ENCODE measurements around the gene MAG.
"Not testable (repeated sequence)": the region's sequence is repeated elsewhere in the genome, so short reads cannot be mapped to it uniquely, and the experiment has no call there.

Gene MAG

DNA sequence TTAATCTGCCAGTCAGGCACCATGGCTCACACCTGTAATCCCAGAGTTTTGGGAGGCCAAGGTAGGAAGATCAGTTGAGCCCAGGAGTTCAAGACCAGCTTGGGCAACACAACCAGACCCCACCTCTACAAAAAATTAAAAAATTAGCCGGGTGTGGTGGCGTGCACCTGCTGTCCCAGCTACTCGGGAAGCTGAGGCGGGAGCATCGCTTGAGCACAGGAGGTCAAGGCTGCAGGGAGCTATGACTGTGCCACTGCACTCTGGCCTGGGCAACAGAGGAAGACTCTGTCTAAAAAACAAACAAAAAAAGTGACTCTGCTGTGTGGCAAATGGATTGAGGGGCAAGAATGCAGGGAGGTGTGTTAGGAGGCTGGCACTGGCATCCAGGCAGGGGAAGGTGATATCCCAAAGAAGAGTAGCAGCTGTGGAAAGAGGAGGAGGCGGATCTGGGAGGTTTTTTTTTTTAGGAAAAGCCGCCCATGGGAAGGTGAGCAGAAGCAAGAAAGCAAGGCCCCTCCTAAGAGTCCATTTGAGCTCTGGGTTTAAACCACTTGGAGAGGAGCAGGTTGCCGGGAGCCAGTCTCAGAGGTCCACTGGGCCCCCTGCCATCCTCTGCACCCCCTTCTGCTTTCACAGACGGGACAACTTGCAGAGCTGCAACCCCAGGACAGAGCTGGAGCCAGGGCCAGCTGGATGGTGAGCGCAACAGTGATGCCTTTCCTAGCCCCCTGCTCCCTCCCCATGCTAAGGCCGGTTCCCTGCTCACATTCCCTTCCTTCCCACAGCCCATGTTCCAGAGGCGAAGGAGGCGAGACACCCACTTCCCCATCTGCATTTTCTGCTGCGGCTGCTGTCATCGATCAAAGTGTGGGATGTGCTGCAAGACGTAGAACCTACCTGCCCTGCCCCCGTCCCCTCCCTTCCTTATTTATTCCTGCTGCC lies 7.5 kb upstream of the MAG start:
- no peak for DNase-seq

DNA sequence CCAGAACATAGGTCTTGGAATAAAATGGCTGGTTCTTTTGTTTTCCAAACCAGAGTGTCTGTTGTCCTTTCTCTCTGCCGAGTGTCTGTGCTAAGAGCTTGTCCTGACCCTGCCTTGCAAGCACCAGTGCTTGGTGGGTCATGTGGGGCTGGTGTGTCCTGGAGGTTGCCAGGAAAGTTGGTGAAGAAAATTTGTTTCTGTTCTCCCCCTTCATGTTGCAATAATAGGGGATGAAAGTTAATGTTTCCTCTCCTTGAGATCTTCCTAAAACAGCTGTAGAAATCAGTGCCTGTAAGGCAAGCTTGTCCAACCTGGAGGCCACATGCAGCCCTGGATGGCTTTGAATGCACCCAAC lies 6.9 kb upstream of the MAG start:
- no peak for DNase-seq

DNA sequence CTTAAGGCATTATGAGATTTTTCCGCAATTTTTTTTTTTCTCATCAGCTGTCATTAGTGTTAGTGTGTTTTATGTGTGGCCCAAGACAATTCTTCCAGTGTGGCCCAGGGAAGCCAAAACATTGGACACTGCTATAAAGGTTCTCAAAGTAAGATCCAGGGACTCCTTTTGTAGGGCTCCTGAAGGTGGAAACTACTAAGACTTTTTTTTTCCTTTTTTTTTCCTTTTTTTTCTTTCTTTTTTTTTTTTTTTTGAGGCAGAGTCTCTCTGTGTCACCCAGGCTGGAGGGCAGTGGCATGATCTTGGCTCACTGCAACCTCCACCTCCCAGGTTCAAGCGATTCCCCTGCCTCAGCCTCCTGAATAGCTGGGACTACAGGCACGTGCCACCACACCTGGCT lies 6.5 kb upstream of the MAG start:
- DNase-seq: not testable (repeated sequence)

DNA sequence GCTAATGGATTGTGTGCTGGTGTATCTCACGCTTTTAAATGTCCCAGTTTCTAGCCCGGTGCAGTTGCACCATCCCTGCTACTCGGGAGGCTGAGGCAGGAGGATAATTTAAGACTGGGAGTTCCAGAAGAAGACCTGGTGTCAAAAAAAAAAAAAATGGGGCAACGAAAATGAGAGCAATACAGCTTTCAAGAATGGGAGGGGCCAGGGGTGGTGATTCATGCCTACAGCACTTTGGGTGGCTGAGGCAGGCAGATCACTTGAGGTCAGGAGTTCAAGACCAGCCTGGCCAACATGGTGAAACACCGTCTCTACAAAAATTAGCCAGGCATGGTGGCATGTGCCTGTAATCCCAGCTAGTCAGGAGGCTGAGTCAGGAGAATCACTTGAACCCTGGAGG lies 5.9 kb upstream of the MAG start:
- not testable (repeated sequence) for DNase-seq

DNA sequence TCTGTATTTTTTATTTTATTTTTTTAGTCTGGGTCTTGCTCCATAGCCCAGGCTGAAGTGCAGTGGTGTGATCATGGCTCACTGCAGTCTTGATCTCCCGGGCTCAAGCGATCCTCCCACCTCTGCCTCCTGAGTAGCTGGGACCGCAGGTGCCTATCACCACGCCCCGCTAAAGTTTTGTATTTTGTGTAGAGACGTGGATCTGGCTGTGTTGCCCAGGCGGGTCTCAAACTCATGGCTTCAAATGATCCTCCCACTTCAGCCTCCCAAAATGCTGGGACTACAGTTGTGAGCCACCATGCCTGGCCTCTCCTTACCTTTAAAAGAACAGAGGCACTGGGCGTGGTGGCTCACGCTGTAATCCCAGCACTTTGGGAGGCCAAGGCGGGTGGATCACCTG lies 4.2 kb upstream of the MAG start:
- DNase-seq: no peak

DNA sequence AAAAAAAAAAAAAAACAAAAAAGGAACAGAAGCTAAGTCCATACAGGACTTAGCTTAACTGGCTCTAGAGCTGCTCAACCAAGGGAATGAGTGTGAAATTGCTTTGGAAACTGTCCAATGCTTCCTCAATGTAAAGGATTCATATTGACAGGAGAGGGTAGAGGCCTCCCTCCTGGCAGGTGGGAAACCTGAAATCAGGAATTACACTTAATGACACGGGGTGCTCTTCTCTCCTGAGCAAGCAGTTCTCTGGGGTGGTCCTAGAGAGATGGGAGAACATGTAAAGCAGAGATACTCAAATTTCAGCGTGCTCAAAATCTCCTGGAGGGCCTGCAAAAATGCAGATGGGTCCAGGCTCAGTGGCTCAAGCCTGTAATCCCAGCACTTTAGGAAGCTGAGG lies 3.6 kb upstream of the MAG start:
- no peak for DNase-seq

DNA sequence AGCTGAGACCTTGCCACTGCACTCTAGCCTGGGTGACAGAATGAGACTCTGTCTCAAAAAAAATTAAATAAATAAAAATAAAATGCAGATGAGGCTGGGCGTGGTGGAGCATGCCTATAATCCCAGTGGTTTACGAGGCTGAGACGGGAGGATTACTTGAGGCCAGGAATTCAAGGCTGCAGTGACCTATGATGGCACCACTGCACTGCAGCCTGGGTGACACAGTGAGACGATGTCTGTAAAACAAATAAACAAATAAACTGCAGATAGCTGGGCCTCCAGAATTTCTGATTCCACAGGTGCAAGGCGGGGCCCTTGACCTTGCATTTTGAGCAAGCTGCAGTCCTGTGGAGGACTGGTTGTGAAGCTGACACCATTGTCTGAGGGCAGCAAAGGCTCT lies 3.1 kb upstream of the MAG start:
- DNase-seq: no peak

DNA sequence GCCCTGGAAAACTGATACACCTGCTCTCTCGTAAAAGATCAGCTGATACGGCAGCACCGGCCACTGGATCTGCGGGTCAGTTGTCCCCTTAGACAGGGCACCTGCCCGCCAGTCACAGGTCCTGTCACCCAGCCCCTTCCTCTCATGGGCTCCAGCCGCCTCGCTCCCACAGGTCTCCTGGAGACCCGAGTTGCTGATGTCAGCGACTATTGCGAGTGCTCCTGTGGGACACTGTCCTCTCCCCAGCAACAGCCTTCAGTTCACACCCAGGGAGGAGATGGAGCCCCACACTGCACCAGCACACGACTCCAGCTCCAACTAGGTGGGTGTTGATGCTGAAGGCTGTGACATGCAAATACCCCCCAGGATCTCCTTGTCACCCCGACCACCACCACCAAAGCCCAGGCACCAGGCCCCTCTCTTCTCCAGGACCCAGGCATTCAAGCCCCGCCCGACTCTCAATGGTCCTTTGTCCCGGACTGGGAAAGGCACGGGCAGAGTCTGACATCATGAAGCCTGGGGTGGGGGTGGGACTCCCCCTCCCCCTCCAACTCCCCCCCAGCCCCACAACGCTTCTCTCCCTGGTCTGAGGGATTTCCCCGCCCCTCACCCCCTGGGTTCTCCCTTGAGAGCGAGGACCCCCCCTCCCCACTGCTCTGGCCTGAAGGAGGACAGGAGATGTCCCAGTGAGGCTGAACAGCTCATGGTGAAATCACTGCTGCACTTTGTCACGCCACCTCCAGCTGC lies 1.4 kb upstream of the MAG start:
- no peak for DNase-seq

DNA sequence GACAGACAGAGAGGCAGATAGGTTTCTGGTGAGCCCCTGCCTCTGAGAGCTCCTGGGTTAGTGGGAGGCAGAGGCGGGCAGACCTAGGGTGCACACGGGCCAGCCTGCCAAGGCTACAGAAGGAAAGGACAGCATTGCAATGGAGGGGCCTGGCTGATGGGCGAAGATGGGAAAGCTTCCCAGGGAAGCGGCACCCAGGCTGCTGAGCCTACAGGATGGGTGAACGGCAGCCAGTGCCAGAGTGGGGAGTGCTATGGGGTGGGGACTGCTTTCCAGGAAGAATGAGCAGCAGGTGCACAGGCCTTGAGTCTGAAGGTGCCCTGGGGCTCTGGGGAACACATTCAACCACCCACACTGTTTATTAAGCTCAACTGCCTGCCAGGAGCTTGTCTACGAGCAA lies 702 bp upstream of the MAG start:
- DNase-seq: no peak

DNA sequence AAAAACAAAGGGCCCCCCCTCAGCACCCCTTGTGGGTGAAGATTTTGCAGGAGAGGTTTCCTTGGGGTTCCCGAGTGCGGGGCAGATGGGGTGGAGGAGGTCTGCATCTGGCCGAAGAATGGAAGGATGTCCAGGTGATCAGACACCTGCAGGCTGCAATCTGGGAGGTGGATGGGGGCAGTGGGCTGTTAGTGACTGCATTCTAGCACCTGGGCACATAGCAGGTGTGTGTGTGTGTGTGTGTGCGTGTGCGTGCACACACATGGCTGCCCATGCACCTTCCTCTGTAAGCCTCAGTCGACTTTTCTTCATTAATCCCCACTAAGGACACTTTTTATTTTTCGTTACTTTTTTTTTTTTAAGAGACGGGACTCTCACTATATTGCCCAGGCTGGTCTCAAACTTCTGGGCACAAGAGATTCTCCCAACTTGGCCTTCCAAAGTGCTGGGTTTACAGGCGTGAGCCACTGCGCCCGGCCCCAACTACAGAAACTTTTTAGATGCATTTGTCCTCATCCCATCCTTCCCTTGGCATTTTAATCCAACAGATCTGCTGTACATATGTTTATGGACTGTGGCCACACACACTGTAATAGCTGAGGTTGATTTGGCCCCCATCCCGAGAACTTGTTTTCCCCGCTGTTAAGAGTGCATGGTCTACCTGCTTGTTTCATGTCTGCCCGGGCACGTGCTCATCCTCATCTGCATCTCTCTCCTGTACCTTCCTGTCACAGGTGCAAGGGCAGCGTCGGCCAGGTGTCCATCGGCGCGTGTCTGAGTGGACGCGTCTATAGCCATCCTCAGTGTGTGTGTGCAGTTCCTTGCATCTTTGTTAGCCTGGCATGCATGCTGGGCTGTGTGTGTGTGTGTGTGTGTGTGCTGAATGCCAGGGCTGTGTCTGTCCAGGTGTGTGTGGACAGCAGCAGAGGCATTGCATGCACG lies 731 bp downstream of the MAG start:
- DNase-seq: no peak

DNA sequence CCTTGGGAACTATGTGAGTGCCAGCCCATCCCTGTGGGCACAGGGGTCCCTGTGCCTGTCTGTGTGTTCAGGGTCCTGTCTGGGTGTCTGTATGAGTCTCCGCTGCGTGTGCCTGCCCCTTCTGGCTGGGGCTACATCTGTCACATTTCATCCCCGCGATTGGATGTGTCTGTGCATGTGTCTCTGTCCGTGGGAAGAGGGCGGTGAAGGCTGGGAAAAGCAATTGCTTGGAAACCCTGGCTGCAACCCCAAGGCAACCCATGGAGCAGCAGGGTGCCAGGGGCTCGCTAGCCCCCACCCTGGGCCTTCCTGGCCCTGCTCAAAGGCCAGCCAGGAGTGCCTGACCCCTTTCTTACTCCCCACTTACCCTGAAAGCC lies 1.4 kb downstream of the MAG start:
- no peak for DNase-seq

DNA sequence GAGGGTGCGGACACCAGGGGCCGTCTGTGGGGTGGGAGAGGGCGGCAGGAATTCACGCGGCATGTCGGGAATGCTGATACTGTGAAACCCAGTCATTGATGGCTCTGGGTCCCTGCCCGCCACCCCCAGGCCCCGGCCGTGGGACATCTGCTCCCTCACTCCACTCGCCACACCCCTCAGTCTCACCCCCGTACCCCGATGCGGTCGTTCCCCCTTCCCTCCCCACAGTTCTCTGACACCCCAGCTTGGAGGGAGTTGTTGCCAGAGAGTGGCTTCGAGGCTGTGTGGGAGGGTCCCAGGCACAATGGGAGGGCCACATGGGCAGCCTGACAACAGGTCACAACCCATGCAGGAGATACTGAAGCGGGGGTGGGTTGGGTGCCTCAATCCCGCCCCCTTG lies 1.8 kb downstream of the MAG start:
- DNase-seq: no peak

DNA sequence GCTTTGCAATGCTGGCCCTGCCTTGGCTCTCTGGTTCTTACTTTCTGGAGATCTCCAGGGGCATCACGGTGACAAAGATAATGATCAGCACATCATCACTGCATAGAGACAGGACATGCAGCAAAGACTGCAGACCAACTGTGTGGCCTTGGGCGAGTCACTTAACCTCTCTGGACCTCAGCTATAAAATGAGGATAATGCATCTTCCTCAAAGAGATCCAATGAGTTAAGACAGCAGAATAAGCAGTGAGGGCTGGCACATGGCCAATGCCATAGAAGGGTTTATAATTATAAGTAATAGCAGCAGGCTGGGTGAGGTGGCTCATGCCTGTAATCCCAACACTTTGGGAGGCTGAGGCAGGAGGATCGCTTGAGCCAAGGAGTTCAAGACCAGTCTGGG lies 2.4 kb downstream of the MAG start:
- no peak for DNase-seq

DNA sequence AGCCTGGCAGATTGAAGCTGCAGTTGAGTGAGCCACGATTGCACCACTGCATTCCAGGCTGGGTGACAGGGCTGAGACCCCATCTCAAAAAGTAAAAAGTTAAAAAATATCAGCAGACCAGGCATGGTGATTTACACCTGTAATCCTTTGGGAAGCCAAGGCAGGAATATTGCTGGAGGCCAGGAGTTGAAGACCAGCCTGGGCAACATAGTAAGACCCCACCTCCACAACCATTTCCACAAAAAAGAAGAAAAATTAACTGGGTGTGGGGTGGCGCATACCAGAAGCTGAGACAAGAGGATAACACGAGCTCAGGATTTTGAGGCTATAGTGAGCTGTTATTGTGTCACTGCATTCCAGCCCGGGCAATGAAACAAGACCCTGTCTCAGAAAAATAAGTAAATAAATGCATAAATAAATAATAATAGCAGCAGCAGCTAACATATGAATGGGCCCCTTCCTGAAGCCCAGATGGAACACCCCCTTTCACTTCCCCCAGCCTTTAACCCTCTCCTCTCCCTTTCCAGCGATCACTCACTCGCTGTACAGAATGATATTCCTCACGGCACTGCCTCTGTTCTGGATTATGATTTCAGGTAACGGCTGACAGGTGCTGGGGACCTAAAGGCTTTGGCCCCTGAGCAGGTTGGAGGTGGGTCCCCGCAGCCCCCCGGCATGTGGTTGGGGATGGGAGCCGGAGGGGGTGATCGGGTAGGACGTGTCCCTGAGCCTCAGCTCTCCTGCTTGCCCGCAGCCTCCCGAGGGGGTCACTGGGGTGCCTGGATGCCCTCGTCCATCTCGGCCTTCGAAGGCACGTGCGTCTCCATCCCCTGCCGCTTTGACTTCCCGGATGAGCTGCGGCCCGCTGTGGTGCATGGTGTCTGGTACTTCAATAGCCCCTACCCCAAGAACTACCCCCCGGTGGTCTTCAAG lies 3.2 kb downstream of the MAG start:
- no peak for DNase-seq

DNA sequence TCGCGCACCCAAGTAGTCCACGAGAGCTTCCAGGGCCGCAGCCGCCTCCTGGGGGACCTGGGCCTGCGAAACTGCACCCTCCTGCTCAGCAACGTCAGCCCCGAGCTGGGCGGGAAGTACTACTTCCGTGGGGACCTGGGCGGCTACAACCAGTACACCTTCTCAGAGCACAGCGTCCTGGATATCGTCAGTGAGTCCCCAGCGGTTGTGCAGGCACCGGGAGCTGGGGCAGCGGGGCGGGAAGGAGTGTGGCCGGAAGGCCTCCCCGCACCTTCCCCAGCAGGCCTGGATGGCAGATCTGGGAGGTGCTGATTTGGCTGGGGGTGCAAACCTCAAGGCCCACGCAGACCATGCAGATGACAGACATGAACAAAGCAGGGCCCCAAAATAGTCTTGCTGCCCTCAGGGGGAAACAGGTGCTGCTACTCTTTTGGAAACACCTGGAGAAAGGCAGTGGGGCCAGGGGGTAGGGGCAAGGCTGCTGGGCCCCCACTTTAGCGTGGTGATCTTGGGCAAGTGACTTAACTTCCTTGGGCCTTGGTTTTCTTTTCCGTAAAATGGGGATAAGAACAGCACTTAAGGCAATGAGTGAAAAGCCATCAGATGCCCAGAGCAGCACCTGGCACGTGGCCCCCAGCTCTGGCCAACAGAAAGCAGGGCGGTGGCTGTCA lies 4.0 kb downstream of the MAG start:
- DNase-seq: peak; percentile 35

DNA sequence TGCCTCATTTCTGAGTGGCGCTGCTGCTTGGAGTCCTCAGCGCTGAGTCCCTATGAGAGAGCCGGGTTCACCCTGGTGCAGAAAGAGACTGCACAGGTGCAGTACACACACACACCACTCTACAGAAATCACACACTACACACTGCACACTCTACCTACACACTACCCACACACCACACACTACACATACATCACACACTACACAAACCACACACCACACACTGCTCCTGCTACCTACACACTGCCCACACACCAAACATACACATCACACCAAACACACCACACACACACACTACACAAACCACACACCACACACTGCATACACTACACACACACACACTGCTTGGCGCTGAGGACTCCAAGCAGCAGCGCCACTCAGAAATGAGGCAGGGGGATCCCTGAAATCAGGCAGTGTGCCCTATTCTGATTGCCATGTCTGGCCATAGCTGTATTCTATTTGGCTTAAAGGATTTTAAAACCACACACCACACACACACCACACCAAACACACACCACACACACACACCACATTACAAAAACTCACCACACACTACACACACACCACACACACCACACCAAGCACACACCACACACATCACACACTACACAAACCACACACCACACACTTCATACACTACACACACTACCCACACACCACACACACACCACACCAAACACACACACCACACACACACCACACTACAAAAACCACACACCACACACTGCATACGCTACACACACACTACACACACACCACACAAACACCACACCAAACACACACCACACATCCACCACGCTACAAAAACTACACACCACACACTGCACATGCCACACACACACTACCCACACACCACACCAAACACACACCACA lies 4.9 kb downstream of the MAG start:
- DNase-seq: no peak

DNA sequence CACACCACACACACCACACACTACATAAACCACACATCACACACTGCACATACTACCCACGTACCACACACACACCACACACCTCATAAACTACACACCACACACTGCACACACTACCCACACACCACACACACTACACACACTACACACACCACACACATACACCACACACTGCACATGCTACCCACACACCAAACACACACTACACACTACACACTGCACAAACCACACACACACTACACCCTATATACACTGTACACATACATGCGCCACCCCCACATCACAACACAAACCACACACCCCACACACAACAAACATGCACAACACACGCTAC lies 5.5 kb downstream of the MAG start:
- no peak for DNase-seq

DNA sequence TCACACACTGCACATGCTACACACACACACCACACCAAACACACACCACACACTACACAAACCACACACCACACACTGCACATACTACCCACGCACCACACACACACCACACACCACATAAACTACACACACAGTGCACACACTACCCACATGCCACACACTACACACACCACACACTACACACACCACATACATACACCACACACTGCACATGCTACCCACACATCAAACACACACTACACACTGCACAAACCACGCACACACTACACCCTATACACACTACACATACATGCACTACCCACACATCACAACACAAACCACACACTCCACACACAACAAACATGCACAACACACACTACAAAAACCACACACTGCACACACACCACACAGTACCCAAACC lies 6.0 kb downstream of the MAG start:
- DNase-seq: no peak

DNA sequence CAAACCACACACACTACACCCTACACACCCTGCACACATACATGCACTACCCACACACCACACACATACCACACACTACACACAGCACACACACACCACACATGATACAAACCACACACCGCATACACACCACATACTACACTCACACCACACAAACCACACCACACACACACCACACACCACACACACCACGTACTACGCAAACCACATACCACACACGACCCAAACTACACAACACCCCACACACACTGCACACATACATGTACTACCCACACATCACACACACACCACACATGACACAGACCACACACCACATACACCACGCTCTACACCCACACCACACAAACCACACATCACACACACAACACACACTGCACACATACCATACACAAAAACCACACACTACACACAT lies 6.6 kb downstream of the MAG start:
- DNase-seq: no peak

DNA sequence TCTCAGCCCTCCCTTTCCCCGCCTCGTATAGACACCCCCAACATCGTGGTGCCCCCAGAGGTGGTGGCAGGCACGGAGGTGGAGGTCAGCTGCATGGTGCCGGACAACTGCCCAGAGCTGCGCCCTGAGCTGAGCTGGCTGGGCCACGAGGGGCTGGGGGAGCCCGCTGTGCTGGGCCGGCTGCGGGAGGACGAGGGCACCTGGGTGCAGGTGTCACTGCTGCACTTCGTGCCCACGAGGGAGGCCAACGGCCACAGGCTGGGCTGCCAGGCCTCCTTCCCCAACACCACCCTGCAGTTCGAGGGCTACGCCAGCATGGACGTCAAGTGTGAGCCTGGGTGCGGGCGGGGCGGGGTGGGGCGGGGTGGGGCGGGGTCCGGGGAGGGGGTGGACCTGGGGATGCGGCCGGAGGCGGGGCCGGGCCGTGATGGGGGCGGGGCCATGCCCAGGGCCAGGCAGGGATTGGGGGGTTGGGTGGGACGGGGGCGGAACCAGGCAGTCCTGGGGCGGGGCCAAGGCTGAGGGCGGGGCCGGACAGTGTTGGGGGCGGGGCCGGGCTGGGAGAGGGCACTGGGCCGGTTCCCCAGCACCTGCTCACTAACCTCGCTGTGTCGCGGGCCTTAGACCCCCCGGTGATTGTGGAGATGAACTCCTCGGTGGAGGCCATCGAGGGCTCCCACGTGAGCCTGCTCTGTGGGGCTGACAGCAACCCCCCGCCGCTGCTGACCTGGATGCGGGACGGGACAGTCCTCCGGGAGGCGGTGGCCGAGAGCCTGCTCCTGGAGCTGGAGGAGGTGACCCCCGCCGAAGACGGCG lies 7.8 kb downstream of the MAG start:
- DNase-seq: no peak

All from activated gamma-delta T cell treated with Interleukin-2 at 50 U/mL for 16 hours (primary cell).